Fibroblast of villous mesenchyme (primary cell): Measurements from ENCODE around the gene RFX1. TPM values are rescaled to one million over a fixed set of nuclear protein-coding genes. Genes with fewer than 3 reads are reported as not detected.

ENCODE experiments used
- DNase-seq: peaks from one replicate; pipeline ENCODE4 v3.0.0-alpha.2; 2010; ENCODE audit warnings: low read depth
- H3K4me3 ChIP-seq: 2 replicates; pipeline ENCODE4 v1.5.1; 2011; ENCODE audit warnings: low read depth, mild to moderate bottlenecking, low read length
- CTCF ChIP-seq: IDR thresholded peaks from 2 replicates; pipeline ENCODE4 v1.5.1; 2012; ENCODE audit warnings: low read depth, mild to moderate bottlenecking, low read length; ENCODE audit not compliant: insufficient read depth
- total RNA-seq: library from RNA; depleted of rRNA; stranded (reverse); fragments of >200 nt; gene quantifications from 2 replicates; pipeline ENCODE4 v1.2.3, GENCODE V29; 2012

Gene RFX1
- total RNA-seq, 1 donor = 2.6 TPM

GRCh38 chr19:13954185-13954584, 51.9 kb downstream of the RFX1 start:
- no peak for DNase-seq
- no peak for TF ChIP-seq CTCF
- no peak overlapping the region for H3K4me3 ChIP-seq

- peak; percentile 70 for DNase-seq
- peak; percentile 27 for TF ChIP-seq CTCF
- H3K4me3 ChIP-seq = peak overlapping the region; percentile 79
Measured at GRCh38 chr19:13952931-13953531, 53.1 kb downstream of the RFX1 start.

GRCh38 chr19:13952154-13952930, 53.8 kb downstream of the RFX1 start, which contains the start of gene DCAF15:
DCAF15 (plus strand) TSS chr19:13952509; CDS start chr19:13952513, 4 bp downstream.
- TF ChIP-seq CTCF = no peak
- H3K4me3 ChIP-seq = peak within 1 kb of the TSS; percentile 79
- DNase-seq = peak; percentile 100

GRCh38 chr19:13951799-13952153, 54.3 kb downstream of the RFX1 start:
- peak overlapping the region; percentile 52 for H3K4me3 ChIP-seq
- no peak for DNase-seq
- no peak for TF ChIP-seq CTCF

GRCh38 chr19:13951043-13951442, 55.1 kb downstream of the RFX1 start:
- no peak for TF ChIP-seq CTCF
- DNase-seq = no peak
- H3K4me3 ChIP-seq = no peak overlapping the region

GRCh38 chr19:13946414-13946813, 59.7 kb downstream of the RFX1 start:
- TF ChIP-seq CTCF = no peak
- H3K4me3 ChIP-seq = no peak overlapping the region
- DNase-seq = no peak
